HG02938 (cell line): ENCODE results near the gene GMFB.
A peak's percentile ranks its signal among the peaks of the same experiment; 100 is the strongest.

Experiments
- ATAC-seq: cut with Tn5 transposase; IDR thresholded peaks from one replicate; pipeline ENCODE4 v1.9.1; 2021; ENCODE audit warnings: mild to moderate bottlenecking, moderate library complexity; ENCODE audit not compliant: unreplicated experiment

The GMFB gene

GRCh38 chr14:54493293-54493692, 4.5 kb upstream of the GMFB start:
- ATAC-seq = no peak

GRCh38 chr14:54490445-54491175, 1.8 kb upstream of the GMFB start:
- ATAC-seq = no peak

- ATAC-seq = no peak
These were observed 1.1 kb upstream of the GMFB start for GRCh38 chr14:54489731-54490444.

- peak; percentile 19 for ATAC-seq
These were observed 521 bp upstream of the GMFB start for GRCh38 chr14:54489318-54489683.

GRCh38 chr14:54488318-54488645, 498 bp downstream of the GMFB start:
- ATAC-seq = peak; percentile 17

- no peak for ATAC-seq
These were observed 1.0 kb downstream of the GMFB start for GRCh38 chr14:54487771-54488170.

GRCh38 chr14:54486685-54487084, 2.1 kb downstream of the GMFB start:
- ATAC-seq = no peak

GRCh38 chr14:54483846-54484245, 4.9 kb downstream of the GMFB start:
- no peak for ATAC-seq

GRCh38 chr14:54483073-54483745, 5.6 kb downstream of the GMFB start:
- ATAC-seq = no peak

GRCh38 chr14:54481695-54482094, 7.1 kb downstream of the GMFB start:
- no peak for ATAC-seq

- ATAC-seq = no peak
These were observed 7.8 kb downstream of the GMFB start for GRCh38 chr14:54480830-54481562.

- no peak for ATAC-seq
These were observed 10.1 kb downstream of the GMFB start for GRCh38 chr14:54478636-54479215.

GRCh38 chr14:54475911-54476310, 12.9 kb downstream of the GMFB start:
- ATAC-seq = no peak

GRCh38 chr14:54475187-54475899, 13.4 kb downstream of the GMFB start:
- no peak for ATAC-seq

- no peak for ATAC-seq
These were observed 14.5 kb downstream of the GMFB start for GRCh38 chr14:54474232-54474793.

- ATAC-seq = no peak
These were observed 16.5 kb downstream of the GMFB start for GRCh38 chr14:54472315-54472714.

- no peak for ATAC-seq
These were observed 17.1 kb downstream of the GMFB start for GRCh38 chr14:54471641-54472040.

- no peak for ATAC-seq
These were observed 18.1 kb downstream of the GMFB start for GRCh38 chr14:54470701-54471100.

- ATAC-seq = no peak
These were observed 21.5 kb downstream of the GMFB start for GRCh38 chr14:54467280-54467679.

GRCh38 chr14:54465654-54466053, 23.1 kb downstream of the GMFB start:
- no peak for ATAC-seq
